Loucy (cell line): ENCODE measurements around the gene TNFRSF19.

Source experiments
- H2AFZ ChIP-seq: fragments of 200-600 bp; sonication (generic); 2 replicates; pipeline ENCODE4 v1.6.0; 2016; ENCODE audit warnings: antibody characterized with exemption, mild to moderate bottlenecking, low read length, moderate library complexity
- H3F3A ChIP-seq: fragments of 200-600 bp; 2 replicates; pipeline ENCODE4 v1.6.0; 2016; ENCODE audit warnings: antibody characterized with exemption, low read depth, mild to moderate bottlenecking
- H3K27me3 ChIP-seq: fragments of 200-600 bp; sonication (generic); 2 replicates; pipeline ENCODE4 v1.6.1; 2014; ENCODE audit warnings: low read length, mild to moderate bottlenecking; ENCODE audit not compliant: insufficient read depth, poor library complexity, severe bottlenecking
- H3K36me3 ChIP-seq: fragments of 200-600 bp; sonication (generic); 2 replicates; pipeline ENCODE4 v1.6.1; 2016; ENCODE audit warnings: low read length; ENCODE audit not compliant: insufficient read depth
- H3K4me1 ChIP-seq: fragments of 200-600 bp; sonication (generic); 2 replicates; pipeline ENCODE4 v1.5.1; 2014; ENCODE audit warnings: low read length, mild to moderate bottlenecking; ENCODE audit not compliant: insufficient read depth, poor library complexity, severe bottlenecking
- H3K4me2 ChIP-seq: fragments of 200-600 bp; sonication (generic); 2 replicates; pipeline ENCODE4 v1.6.0; 2014; ENCODE audit warnings: antibody characterized with exemption, low read length, low read depth, mild to moderate bottlenecking; ENCODE audit not compliant: poor library complexity, severe bottlenecking
- H3K4me3 ChIP-seq: fragments of 200-600 bp; sonication (generic); 2 replicates; pipeline ENCODE4 v1.5.1; 2014; ENCODE audit warnings: low read length, mild to moderate bottlenecking, mixed read lengths; ENCODE audit not compliant: poor library complexity, severe bottlenecking
- H3K79me2 ChIP-seq: fragments of 200-600 bp; sonication (generic); 2 replicates; pipeline ENCODE4 v1.6.1; 2014; ENCODE audit warnings: low read length; ENCODE audit not compliant: insufficient read depth
- H3K9ac ChIP-seq: fragments of 200-600 bp; sonication (generic); 2 replicates; pipeline ENCODE4 v1.6.0; 2014; ENCODE audit warnings: mild to moderate bottlenecking, low read depth, low read length, moderate library complexity; ENCODE audit not compliant: poor library complexity, severe bottlenecking
- H3K9me2 ChIP-seq: fragments of 200-600 bp; sonication (generic); replicated peaks from 2 replicates; pipeline ENCODE4 v1.6.1; 2016; ENCODE audit warnings: low read depth, low read length, mixed read lengths
- H3K9me3 ChIP-seq: fragments of 200-600 bp; sonication (generic); 2 replicates; pipeline ENCODE4 v1.6.1; 2014; ENCODE audit warnings: mild to moderate bottlenecking, antibody characterized with exemption, low read length, low read depth; ENCODE audit not compliant: insufficient read depth
- H4K20me1 ChIP-seq: fragments of 200-600 bp; sonication (generic); 2 replicates; pipeline ENCODE4 v1.6.0; 2014; ENCODE audit warnings: antibody characterized with exemption, low read length, mild to moderate bottlenecking; ENCODE audit not compliant: insufficient read depth, poor library complexity, severe bottlenecking
- CTCF ChIP-seq: fragments of 200-600 bp; sonication (generic); conservative IDR thresholded peaks from 2 replicates; pipeline ENCODE4 v1.5.1; 2014; ENCODE audit warnings: mild to moderate bottlenecking, antibody characterized with exemption, low read length
- EZH2phosphoT487 ChIP-seq: fragments of 200-600 bp; IDR thresholded peaks from 2 replicates; pipeline ENCODE4 v1.6.1; 2018; ENCODE audit warnings: antibody characterized with exemption, mild to moderate bottlenecking, moderate library complexity, borderline replicate concordance

TNFRSF19 gene

GRCh38 chr13:23639674-23640073 lies 69.5 kb downstream of the TNFRSF19 start:
- no peak for TF ChIP-seq EZH2phosphoT487
- no peak for TF ChIP-seq CTCF
- H3F3A ChIP-seq = no peaks in the 10 kb centered on the region

GRCh38 chr13:23642110-23642509 lies 71.9 kb downstream of the TNFRSF19 start:
- TF ChIP-seq EZH2phosphoT487 (no peak), CTCF (no peak)

More at GRCh38 chr13:23639674-23640073, 69.5 kb downstream of the TNFRSF19 start:
- no peaks in the 10 kb centered on the region for H3K36me3 ChIP-seq
- peaks cover 40% of the 10 kb centered on the region for H3K27me3 ChIP-seq
- no peak overlapping the region for H3K4me2 ChIP-seq
- no peak overlapping the region for H3K4me3 ChIP-seq
- no peaks in the 10 kb centered on the region for H3K9me2 ChIP-seq
- H2AFZ ChIP-seq = no peak overlapping the region
- H3K9ac ChIP-seq = no peak overlapping the region
- H3K9me3 ChIP-seq = no peaks in the 10 kb centered on the region
- peaks cover 6% of the 10 kb centered on the region for H3K4me1 ChIP-seq
- H3K79me2 ChIP-seq = no peaks in the 10 kb centered on the region
- H4K20me1 ChIP-seq = no peaks in the 10 kb centered on the region

GRCh38 chr13:23643338-23644125 lies 73.3 kb downstream of the TNFRSF19 start:
- H3K79me2 ChIP-seq = no peaks in the 10 kb centered on the region
- no peak overlapping the region for H3K4me3 ChIP-seq
- no peaks in the 10 kb centered on the region for H3K4me1 ChIP-seq
- H3K4me2 ChIP-seq = no peak overlapping the region
- H2AFZ ChIP-seq = no peak overlapping the region
- TF ChIP-seq CTCF (no peak), EZH2phosphoT487 (no peak)
- no peaks in the 10 kb centered on the region for H3K9me3 ChIP-seq
- no peak overlapping the region for H3K9ac ChIP-seq
- peaks cover 70% of the 10 kb centered on the region for H3K27me3 ChIP-seq
- H3K36me3 ChIP-seq = no peaks in the 10 kb centered on the region
- H4K20me1 ChIP-seq = no peaks in the 10 kb centered on the region
- H3F3A ChIP-seq = no peaks in the 10 kb centered on the region
- no peaks in the 10 kb centered on the region for H3K9me2 ChIP-seq

More at GRCh38 chr13:23642110-23642509, 71.9 kb downstream of the TNFRSF19 start:
- Histone ChIP-seq H3K79me2 (no peaks in the 10 kb centered on the region), H3K9me3 (no peaks in the 10 kb centered on the region), H4K20me1 (no peaks in the 10 kb centered on the region), H3K9me2 (no peaks in the 10 kb centered on the region), H2AFZ (no peak overlapping the region), H3K4me3 (no peak overlapping the region), H3K36me3 (no peaks in the 10 kb centered on the region), H3K4me2 (no peak overlapping the region), H3K4me1 (no peaks in the 10 kb centered on the region), H3K27me3 (peaks cover 56% of the 10 kb centered on the region), H3K9ac (no peak overlapping the region), H3F3A (no peaks in the 10 kb centered on the region)
